ENCODE results near the gene RALY.

RALY gene

DNA sequence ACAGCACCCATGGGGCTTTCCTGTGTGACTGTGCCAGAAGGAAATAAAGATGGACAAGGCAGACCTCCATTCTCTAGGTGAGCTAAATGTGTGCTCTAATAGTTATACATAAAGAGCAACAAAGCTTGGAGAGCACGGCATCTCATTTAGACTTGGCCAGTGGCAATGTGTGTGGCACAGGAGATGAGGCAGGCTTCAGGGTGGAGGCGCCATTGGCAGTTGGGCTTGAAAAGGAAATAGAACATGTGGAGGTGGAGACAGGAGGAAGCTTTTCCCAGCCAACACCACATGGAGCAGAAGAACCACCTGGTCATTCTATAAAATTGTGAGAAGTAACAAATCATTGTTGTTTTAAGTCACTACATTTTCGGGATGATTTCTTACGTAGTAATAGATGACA lies 3.6 kb upstream of the RALY start:
- no peak for DNase-seq

DNA sequence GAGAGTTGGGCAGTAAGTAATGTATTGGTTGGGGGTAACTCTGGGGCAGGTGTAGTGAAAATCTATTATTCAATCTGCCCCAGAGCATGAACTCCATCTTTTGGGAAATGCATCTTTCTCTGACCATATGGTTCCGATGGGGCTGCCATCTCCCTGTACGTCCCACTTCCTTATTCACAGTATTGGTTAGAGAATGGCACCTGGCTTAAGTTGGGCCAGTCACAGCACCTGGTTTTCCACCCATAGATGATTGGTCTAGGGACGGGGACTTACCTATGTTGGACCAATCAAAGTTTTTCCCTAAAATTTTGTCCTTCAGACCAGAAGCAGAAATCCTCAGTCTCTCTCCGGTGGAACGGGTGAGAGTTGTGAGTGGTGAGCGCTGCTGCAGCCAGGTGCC lies 2.2 kb upstream of the RALY start:
- no peak for DNase-seq

DNA sequence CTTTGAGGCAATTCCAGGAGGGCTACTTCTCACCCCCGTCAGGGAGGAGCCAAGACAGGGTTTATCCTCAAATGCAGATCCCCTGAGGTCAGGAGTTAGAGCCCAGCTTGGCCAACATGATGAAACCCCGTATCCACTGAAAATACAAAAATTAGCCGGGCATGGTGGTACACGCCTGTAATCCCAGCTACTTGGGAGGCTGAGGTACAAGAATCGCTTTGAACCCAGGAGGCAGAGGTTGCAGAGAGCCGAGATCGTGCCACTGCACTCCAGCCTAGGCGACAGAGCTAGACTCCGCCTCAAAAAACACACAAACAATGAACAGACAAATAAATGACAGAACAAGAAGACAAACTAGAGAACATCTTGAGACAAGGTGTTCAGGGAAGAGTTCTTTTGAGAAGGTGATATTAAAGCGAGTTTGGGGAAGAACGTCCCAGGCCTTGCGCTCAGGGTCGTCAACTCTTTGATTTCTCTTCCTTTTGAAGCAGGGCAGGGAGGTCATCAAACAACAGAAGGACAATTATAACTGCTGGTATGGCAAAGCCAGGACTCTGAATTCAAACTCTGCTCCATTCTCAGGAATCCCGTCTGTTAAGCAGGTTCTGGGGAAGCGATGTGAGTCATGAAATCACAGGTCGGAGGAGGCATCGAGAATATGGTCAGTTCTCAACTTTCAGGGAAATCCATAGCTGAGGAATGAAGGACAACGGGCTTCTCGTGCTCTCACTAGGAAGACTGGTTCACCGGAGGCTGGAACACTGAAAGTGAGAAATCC lies 1.4 kb upstream of the RALY start:
- DNase-seq = no peak

DNA sequence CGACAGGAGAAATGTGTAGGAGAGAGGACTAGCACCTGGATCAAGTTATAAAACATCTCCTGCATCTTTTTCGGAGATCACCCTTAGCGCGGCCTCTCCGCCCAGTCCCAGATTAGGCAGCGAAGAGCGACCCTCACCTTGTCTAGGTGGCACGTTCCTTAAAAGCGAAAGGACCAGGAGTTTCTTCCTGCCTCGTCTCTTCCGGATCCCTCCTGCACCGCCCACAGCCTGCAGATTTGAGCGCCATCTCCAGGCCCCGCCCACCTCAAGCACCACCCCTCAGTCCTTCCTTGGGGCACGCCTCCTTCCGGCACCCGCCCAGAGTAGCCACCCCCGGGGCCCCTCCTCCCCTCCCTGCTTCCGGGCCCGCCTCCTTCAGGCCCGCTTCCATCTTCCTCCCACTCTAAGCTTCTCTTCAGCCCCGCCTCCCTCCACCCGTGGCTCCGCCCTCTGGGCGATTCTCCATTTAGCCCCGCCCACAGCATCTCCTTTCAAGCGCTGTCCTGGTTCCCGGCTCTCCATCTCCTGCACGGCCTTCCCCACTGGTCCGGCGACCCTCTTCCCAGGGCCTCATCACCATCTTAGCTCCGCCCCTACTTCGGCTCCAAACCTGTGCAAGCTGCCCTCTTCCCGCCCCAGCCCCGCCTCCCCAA lies 662 bp upstream of the RALY start:
- DNase-seq = peak; percentile 99 to 100

DNA sequence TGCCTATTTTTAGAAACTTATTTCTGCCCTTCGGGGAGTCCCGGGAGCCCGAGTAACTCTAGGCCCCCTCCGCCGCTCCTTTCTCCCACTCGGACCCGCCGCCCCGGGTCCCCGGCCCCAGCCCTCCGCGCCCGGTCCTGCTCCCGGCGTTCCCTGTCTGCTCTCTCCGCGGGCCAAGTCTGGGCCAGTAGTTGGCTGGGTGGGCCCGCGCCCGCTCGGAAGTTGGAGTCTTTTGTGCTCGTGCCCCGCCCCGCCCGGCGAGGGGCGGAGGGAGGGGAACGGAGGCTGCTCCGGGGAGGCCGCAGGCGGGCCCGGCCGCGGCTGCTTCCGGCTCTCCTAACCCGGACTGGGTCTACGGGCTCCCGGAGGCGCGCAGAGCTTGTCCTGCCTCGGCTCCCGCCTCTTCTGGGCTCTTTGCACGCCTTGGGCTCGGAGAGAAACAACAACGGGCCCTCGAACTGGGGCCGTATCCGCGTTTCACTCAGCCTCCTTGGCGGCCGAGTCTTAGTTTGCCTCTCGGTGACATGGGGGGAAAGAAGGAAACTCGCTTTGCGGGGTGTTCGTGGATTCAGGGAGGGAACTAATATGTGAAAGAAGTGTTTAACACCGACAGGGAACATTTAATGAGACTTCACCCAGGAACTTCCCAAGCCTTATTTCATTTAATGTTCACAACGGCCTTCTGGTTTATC lies 657 bp downstream of the RALY start:
- no peak for DNase-seq

DNA sequence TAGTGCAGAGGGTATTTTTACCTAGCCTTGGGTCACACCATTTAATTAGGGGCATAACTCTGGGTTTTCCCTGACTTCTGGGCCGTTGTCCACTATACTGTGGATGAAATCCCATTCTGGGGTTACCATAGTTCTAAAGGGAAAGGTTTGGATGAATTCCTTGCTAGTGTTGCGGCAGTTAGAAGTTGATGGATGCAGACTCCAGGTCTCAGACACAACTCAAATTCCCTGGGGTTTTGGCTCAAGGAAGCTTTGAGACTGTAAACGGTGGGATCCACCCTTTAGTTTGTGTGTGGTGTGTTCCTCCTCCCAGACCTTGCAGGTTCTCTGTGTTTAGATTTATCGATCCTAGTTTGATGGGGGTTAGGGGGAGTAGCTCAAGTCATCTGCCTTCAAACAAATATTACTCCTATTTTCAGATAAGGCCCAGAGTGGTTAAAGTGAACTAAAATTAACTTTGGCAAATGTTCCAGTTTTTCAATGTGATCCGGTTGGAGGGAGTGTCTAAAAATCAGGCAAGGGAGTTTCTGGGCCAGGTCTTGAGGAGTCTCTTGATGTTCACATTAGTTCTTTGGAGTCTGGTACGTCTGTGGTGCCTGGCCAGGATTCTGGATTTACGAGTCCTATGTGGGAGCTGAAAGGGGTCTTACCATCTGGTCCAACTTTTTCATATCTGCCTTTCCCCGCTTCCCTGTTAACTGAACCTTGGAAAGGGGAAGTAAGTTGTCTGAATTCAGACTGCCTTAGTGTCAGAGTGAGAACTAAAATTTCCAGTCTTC lies 1.5 kb downstream of the RALY start:
- no peak for DNase-seq

DNA sequence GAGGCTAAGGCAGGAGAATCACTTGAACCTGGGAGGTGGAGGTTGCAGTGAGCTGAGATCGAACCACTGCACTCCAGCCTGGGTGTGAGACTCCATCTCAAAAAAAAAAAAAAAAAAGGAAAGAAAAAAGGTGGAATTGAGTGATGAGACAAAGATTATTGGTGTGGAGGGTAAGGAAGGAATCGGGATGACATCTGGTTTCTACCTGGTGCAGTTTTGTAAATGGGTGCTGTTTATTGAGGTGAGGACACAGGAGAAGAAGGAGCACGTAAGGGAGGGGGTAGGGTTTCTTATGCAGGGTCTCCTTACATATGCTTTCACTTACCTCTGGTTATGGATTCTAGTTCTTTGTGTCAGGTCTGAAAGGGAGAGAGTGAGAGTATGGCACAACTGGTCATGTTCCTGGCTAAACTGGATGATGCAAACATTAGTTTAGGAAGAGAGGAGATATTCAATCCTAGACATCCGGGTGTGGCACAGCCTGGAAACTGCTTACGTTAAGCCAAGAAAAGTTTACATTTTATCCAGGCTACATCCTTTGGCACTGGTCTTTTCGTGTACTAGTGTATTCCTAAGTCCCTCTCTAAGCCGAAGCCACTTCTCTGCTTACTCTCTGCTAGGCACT lies 5.4 kb downstream of the RALY start:
- no peak for DNase-seq

DNA sequence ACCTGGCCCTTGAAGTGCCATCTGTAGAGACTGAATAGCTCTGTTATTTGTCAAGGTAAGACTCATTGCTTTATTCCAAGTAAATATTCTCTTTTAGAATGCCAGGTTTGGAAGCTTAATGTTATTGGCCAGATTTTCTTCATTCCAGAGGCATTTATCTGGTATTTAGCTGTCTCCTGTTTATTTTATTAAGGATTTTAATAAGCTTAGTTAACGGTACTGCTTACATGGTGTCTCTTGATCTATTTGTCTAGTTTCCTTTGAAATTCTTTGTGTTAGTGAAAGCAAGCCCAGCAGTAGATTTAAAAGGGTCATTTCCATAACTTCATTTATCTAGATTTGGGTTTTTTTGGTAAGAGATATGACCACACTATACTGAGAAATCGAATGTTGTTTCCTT lies 7.7 kb downstream of the RALY start:
- DNase-seq = no peak

DNA sequence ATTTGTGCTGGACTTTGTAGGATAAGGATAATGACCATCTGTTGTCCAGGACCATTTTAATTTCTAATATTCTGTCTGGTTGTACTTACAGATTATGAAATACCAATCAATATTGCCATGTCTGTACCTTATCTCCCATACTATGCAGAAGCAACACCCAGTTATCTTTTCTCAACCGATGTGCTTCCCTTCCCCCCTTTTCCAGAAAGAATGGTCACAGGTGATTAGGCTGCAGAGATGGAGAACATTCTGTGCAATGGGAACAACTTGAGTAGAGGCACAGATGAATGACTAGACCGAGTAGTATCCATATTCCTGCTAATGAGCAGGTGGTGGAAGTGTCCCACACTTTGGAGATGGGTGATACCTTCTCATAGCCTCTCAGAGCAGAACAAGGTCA lies 10.5 kb downstream of the RALY start:
- no peak for DNase-seq

DNA sequence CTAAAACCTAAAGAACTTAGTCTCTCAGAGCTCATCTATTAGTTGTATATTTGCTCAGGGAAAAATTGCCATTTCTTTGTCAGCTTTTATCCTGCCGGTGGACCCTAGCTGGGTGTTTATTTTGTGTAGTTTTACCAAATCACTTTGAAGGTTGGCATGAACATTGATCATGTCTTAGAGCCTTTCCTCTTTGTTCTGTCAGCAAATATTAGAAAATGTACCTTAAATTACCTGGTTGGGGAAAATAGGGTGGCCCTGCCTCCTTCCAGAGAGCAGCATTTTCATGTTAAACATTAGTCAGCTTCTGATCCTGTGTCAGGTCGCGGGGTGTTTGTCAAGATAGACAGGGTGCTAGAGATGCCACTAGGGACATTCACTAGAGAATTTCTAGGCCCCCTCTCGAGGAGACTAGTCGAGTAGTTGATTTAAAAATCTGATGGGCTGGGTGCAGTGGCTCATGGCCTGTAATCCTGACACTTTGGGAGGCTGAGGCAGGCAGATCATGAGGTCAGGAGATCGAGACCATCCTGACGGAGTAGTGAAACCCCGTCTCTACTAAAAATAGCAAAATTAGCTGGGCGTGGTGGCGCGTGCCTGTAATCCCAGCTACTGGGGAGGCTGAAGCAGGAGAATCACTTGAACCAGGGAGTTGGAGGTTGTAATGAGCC lies 11.2 kb downstream of the RALY start:
- DNase-seq = no peak

DNA sequence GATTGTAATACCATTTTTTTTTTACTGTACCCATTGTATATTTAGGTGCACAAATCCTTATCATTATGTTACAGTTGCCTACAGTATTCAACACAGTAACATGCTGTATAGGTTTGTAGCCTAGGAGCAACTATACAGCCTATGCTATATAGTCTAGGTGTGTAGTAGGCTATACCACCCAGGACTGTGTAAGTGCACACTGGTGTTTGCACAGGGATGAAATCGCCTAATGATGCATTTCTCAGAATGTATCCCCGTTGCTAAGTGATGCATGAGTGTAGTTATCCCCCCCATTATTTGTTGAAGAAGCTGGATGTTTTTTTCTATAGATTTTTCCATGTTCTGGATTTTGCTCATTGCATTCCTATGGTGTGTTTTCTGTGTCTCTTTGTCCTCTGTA lies 12.9 kb downstream of the RALY start:
- DNase-seq = no peak

DNA sequence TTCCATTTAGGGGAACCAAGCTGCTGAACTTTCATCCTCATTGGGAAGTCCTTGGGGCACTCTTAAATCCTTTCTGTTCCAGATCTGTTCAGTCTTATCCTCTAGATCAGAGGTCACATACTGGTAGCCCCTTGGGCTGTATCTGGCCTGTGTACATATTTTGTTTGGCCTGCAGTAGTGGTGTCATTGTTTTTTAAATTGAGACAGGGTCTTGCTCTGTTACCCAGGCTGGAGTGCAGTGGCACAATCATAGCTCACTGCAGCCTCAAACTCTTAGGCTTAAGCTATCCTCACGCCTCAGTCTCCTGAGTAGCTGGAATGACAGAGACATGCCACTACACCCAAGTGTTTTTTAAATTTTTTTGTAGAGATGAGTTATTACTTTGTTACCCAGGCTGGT lies 14.8 kb downstream of the RALY start:
- DNase-seq = no peak

DNA sequence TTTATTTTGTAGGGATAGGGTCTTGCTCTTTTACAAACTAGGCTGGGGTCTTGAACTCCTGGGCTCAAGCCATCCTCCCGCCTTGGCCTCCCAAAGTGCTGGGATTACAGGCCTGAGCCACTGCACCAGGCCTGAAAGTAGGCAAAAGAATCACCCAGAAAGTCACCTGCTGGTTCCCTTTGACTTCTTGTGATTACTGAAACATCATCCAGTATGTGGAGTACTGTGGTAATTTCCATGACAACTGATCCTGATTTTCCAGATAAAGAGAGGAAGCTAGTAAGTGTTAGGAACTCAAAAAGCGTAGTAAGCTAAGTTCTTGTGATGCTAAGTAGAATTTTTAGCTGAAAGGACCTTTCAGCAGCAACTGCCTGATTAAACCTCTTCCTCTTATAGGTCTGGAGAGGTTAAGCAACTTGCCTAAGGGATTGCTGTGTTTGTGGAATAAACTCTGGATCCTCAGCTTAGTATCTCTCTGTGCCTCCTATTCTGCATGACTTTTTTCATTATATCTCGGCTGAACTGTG lies 16.8 kb downstream of the RALY start:
- DNase-seq = no peak

DNA sequence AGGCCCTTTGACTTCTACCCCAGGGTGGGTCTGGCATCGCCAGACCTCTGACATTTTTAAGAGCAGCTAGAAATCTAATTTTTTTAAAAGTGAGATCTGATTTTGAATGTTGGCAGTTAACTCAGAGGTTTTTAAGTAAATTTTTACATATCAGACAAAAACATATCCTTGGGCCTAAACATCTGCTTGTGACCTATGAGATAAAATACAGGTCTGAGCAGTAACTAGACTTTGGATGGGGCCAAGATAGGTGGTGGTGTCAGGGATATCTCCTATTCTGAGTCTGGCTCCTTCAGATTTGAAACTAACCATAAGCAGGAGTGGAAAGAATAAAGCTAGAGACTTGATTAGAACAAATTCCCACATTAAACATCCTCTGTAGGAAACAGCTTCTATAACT lies 17.6 kb downstream of the RALY start:
- no peak for DNase-seq

DNA sequence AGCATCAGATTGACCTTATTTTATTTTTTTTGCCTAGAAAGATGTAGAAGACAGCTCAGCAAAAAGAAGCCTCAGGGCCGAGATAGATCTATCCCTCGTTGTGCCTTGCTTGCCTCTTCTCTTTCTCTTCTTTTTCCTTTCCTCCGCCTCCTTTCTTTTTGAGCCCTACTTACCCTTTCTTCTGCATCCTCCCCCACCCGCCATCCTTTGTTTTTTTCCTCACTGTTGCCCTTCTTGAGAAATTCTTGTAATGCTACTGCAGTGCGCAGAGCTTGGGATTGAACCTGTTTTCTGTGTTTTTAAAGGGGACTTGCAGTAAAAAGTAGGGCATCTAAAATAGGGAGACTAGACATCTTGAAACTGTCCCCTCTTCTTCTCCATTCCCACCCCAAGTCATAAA lies 18.6 kb downstream of the RALY start:
- DNase-seq = no peak

DNA sequence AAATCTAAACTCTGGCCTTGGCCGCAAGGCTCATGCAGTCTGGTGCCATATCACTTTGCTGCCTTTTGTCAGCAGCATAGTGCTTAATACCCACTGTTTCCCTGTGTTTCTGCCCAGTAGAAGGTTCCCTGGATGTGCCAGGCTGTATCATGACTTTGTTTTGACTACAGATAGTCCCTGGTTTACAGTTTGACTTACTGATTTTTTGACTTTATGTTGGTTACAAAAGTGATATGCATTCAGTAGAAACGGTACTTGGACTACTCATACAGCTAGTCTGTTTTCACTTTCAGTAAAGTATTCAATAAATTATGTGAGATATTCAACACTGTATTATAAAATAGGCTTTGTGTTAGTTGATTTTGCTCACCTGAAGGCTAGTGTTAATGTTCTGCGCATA lies 19.0 kb downstream of the RALY start:
- no peak for DNase-seq

DNA sequence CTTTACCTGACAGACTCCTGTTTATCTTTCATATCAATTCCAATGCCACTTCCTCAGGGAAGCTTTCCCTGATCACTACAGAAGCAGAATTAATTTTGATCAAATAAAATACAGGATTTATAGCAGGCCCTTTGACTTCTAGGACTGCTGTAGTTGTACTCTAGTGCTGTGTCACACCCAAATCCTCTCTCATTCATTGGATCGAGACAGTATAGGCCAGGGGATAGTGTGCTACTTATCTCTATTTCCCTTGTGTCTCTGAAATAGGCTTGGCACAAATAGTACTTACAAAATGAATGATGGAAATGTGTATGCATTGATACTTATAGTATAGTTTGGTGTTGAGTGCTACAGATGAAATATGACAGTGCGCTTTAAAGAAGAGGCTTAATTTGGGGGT lies 19.8 kb downstream of the RALY start:
- DNase-seq = no peak

DNA sequence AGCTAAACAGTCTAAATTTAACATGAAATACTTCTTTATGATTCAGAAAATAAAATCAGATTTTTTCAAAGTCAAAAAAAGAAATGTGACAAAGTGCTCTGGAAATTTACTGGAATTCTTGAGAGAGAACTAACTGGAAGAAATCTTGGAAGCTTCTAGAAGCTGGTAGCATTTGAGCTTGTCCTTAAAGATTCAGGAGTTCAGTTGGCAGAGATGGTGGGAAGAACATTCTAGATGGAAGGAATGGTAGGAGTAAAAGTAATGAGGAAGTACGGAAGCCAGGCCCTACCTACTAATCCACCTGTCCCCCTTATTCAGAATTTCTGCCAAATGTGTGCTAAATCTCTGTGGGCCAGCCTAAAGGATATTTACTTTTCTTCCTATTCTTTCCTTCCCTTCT lies 21.2 kb downstream of the RALY start:
- DNase-seq = no peak

DNA sequence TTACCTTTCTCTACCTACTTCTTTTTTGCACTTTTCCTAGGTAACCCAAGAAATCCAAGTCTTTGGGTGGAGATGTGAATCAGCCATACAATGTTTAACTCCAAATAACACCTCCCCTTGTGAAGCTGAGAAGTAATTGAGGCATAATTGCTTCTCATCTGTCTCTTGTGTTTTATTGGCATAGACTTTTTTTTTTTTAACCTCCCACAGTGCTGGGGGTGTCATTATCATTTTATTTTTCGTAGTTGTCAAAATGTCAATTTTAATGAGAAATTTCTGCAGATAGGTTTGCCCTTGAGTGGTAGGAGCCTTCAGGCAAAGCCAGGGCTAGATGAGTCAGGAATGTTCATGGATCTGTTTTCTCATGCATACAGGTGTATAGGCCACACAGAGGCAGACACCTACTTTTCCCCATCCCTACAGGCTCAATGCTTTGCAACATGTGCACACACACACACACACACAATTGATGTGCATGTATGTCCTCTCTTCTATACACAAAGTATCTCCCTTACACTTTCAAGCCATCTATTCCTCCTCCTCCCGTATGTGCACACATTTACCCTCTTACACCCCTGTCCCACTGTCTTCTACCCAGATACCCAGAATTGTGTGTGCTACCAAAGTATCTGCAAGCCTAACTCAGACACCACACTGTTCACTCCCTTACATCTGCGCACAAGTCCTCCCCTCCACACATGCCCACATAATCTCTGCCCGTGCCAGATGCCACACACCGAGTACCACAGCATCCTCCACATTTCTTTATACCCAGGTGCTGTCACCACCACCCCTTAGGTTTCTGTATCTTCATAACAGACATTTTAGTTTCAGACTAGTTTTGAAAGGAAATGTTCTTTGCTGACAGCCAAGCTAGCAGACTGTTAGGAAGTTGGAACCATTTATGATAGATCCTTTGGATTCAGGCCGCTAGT lies 22.0 kb downstream of the RALY start:
- DNase-seq = no peak

DNA sequence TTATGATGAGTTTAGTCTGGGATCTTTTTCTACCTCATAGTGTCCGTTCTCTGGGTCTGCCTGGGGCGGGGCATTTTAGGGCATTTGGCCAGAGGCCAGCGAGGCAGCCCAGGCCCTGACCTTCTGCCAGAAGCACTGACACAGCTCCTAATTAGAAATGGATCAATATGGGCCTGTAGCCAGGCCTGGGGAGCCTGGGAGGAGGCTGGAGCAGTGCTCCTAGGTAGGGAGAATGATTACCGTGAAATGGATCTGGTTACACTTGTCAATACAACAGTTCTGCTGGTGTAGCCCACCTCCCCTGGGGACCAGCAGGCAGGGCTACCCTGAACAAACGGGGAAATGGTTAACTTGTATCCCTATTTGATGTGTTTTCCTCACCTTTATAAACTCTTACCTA lies 23.0 kb downstream of the RALY start:
- DNase-seq = no peak

DNA sequence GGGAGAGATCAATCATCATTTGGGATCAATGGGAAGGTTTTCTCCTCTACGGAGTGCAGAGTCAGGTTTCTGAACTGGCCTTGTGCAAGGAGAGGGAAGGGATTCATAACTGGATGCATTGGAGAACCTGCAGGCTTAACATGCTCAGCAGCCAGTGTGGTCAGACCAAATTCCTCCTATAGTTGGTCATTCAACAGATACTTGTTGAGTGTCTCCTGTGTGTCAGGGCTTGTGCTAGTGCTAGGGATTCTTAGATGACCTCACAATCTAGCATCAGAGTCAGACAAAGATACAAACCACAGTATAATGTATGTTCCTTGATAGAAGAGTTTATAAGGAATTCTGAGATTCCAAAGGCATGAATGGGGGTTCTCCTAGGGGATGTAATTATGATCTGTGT lies 23.9 kb downstream of the RALY start:
- DNase-seq = no peak
